ENCODE results near the gene FLNB.

The FLNB gene

DNA sequence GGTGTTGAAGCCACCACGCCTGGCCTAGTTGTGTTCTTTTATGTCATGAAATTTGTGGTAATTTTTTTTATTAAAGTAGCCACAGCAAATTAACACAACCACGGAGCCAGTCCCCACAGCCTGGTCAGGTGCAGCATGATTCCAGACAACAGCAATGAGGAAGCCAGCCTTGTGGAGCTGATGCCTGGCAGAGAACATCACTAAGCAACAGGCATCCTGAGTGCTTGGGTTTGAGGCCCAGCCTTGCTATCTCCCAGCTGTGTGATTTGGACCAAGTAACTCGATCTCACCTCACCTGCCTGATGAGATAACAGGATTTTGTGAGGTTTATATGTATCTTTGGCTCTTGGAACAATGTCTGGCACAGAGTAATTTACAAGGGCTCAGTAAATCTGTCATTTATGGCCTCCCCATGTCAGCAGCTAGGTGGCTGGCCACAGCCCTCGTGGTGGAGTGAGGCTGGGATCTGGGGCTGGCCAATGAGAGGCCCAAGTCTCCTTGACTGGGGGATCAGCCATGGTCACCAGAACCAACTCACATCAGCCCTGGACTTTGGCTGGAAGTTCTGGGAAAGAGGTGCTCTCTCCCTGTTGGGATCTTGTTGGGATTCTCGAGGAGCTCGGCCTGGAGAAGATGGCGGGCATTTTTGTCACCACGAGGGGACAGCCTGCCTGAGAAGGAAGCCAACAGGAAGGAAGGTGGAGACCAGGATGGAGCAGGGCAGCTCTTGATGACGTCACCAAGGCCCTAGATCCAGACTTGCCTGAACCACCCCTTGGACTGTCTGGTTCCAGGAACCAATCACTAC, 22.8 kb upstream of the FLNB start:
- CTCF ChIA-PET: interaction anchor here (1.0 to 1.2 kb wide), 2 partner anchors 11 to 22 kb away, joined by 3 read pairs; no protein-coding TSS in a partner anchor
- Histone ChIP-seq H3K4me3 (ENCODE audit: low read depth, low read length) (no peak overlapping the region), H3K4me1 (ENCODE audit: control insufficient read depth, insufficient read depth, low read length) (no peaks in the 10 kb centered on the region), H3K36me3 (ENCODE audit: control insufficient read depth in 2 of 2, insufficient read depth in 1 of 2, low read length in 2 of 2) (no peaks in the 10 kb centered on the region), H3K27ac (ENCODE audit: extremely low read depth, low read depth, low read length) (no peak overlapping the region), H3K9me3 (ENCODE audit: control insufficient read depth, insufficient read depth, low read depth, low read length) (no peaks in the 10 kb centered on the region)
- POLR2A ChIA-PET: interaction anchor here (0.5 kb wide), 1 partner anchor 294 kb away, joined by 7 read pairs; no protein-coding TSS in a partner anchor
- TF ChIP-seq ZNF335 (tag by site-specific recombination; conservative IDR thresholded peaks at IDR 0.05): 0 out of 2 replicates have a peak, but pooled peaks have one; percentile 16
- TF ChIP-seq ZNF10 (tag by site-specific recombination; IDR thresholded peaks at IDR 0.05): no peak
- peak; percentile 40; the same call in 1 of the 2 replicates for TF ChIP-seq SCRT2 (tag by site-specific recombination; IDR thresholded peaks at IDR 0.05)
- TF ChIP-seq ZNF76 (tag by site-specific recombination; IDR thresholded peaks at IDR 0.05; ENCODE audit: borderline replicate concordance, low read depth): no peak
- no peak for TF ChIP-seq ZNF423 (tag by site-specific recombination; IDR thresholded peaks at IDR 0.05)
- TF ChIP-seq ZNF768 (tag by site-specific recombination; IDR thresholded peaks at IDR 0.05): no peak
- TF ChIP-seq, protein P1, sequence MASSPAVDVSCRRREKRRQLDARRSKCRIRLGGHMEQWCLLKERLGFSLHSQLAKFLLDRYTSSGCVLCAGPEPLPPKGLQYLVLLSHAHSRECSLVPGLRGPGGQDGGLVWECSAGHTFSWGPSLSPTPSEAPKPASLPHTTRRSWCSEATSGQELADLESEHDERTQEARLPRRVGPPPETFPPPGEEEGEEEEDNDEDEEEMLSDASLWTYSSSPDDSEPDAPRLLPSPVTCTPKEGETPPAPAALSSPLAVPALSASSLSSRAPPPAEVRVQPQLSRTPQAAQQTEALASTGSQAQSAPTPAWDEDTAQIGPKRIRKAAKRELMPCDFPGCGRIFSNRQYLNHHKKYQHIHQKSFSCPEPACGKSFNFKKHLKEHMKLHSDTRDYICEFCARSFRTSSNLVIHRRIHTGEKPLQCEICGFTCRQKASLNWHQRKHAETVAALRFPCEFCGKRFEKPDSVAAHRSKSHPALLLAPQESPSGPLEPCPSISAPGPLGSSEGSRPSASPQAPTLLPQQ (tag by site-specific recombination; IDR thresholded peaks at IDR 0.05): no peak
- no peak for TF ChIP-seq PRDM10 (tag by site-specific recombination; IDR thresholded peaks at IDR 0.05)
- TF ChIP-seq ZNF23 (tag by site-specific recombination; IDR thresholded peaks at IDR 0.05; ENCODE audit: borderline replicate concordance): no peak
- no peak for TF ChIP-seq ZNF292 (tag by site-specific recombination; IDR thresholded peaks at IDR 0.05; ENCODE audit: borderline replicate concordance, low read depth)
- TF ChIP-seq ZNF624 (tag by site-specific recombination; IDR thresholded peaks at IDR 0.05): no peak
- TF ChIP-seq, protein P2, sequence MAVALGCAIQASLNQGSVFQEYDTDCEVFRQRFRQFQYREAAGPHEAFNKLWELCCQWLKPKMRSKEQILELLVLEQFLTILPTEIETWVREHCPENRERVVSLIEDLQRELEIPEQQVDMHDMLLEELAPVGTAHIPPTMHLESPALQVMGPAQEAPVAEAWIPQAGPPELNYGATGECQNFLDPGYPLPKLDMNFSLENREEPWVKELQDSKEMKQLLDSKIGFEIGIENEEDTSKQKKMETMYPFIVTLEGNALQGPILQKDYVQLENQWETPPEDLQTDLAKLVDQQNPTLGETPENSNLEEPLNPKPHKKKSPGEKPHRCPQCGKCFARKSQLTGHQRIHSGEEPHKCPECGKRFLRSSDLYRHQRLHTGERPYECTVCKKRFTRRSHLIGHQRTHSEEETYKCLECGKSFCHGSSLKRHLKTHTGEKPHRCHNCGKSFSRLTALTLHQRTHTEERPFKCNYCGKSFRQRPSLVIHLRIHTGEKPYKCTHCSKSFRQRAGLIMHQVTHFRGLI (tag by site-specific recombination; IDR thresholded peaks at IDR 0.05): no peak
- TF ChIP-seq ZNF514 (tag by site-specific recombination; IDR thresholded peaks at IDR 0.05): no peak
- no peak for TF ChIP-seq HOXD13 (CRISPR knock-in tag; IDR thresholded peaks at IDR 0.05; ENCODE audit: borderline replicate concordance)
- TF ChIP-seq, protein P3, sequence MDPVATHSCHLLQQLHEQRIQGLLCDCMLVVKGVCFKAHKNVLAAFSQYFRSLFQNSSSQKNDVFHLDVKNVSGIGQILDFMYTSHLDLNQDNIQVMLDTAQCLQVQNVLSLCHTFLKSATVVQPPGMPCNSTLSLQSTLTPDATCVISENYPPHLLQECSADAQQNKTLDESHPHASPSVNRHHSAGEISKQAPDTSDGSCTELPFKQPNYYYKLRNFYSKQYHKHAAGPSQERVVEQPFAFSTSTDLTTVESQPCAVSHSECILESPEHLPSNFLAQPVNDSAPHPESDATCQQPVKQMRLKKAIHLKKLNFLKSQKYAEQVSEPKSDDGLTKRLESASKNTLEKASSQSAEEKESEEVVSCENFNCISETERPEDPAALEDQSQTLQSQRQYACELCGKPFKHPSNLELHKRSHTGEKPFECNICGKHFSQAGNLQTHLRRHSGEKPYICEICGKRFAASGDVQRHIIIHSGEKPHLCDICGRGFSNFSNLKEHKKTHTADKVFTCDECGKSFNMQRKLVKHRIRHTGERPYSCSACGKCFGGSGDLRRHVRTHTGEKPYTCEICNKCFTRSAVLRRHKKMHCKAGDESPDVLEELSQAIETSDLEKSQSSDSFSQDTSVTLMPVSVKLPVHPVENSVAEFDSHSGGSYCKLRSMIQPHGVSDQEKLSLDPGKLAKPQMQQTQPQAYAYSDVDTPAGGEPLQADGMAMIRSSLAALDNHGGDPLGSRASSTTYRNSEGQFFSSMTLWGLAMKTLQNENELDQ (tag by site-specific recombination; IDR thresholded peaks at IDR 0.05; ENCODE audit: low read depth): no peak

All from HEK293 (cell line).